ENCODE results near the gene SP140L.

Gene SP140L

GRCh38 chr2:230324503-230324902, 2.5 kb upstream of the SP140L start:
- H3K9ac ChIP-seq (ENCODE audit: low read length), result no peak overlapping the region
- no peak for TF ChIP-seq CTCF (IDR thresholded peaks at IDR 0.05; ENCODE audit: low read length)
- no peak for TF ChIP-seq EZH2 (IDR thresholded peaks at IDR 0.05; ENCODE audit: borderline replicate concordance, low read length)
- H3F3A ChIP-seq (ENCODE audit: insufficient read depth, low read length), result no peaks in the 10 kb centered on the region
- H3K4me2 ChIP-seq (ENCODE audit: low read length), result no peak overlapping the region
- H3K9me3 ChIP-seq (ENCODE audit: low read length), result no peaks in the 10 kb centered on the region
- H3K36me3 ChIP-seq (ENCODE audit: insufficient read depth, low read length), result peaks cover 11% of the 10 kb centered on the region
- H3K27ac ChIP-seq (ENCODE audit: low read depth, low read length, poor library complexity, severe bottlenecking), result no peak overlapping the region
- no peaks in the 10 kb centered on the region for H3K27me3 ChIP-seq (ENCODE audit: insufficient read depth, low read length)
- H4K20me1 ChIP-seq (ENCODE audit: insufficient read depth, low read length), result no peaks in the 10 kb centered on the region
- no peak overlapping the region for H2AFZ ChIP-seq (ENCODE audit: low read length)
- peaks cover 15% of the 10 kb centered on the region for H3K79me2 ChIP-seq (ENCODE audit: insufficient read depth, low read length)
- H3K9me2 ChIP-seq (ENCODE audit: low read depth, low read length), result no peaks in the 10 kb centered on the region
- no peak overlapping the region for H3K4me3 ChIP-seq (ENCODE audit: low read depth, low read length, poor library complexity, severe bottlenecking)
- H3K4me1 ChIP-seq (ENCODE audit: insufficient read depth, low read length, severe bottlenecking), result peaks cover 56% of the 10 kb centered on the region

GRCh38 chr2:230325316-230326243, 1.4 kb upstream of the SP140L start:
- no peak overlapping the region for H3K27ac ChIP-seq (ENCODE audit: low read depth, low read length, poor library complexity, severe bottlenecking)
- no peaks in the 10 kb centered on the region for H3F3A ChIP-seq (ENCODE audit: insufficient read depth, low read length)
- peaks cover 21% of the 10 kb centered on the region for H3K36me3 ChIP-seq (ENCODE audit: insufficient read depth, low read length)
- no peak overlapping the region for H3K9ac ChIP-seq (ENCODE audit: low read length)
- no peaks in the 10 kb centered on the region for H3K27me3 ChIP-seq (ENCODE audit: insufficient read depth, low read length)
- no peaks in the 10 kb centered on the region for H4K20me1 ChIP-seq (ENCODE audit: insufficient read depth, low read length)
- H3K4me2 ChIP-seq (ENCODE audit: low read length), result peak overlapping the region; percentile 7; the same call in 1 of the 2 replicates
- H3K79me2 ChIP-seq (ENCODE audit: insufficient read depth, low read length), result peaks cover 20% of the 10 kb centered on the region
- no peak overlapping the region for H2AFZ ChIP-seq (ENCODE audit: low read length)
- no peak overlapping the region for H3K4me3 ChIP-seq (ENCODE audit: low read depth, low read length, poor library complexity, severe bottlenecking)
- TF ChIP-seq EZH2 (IDR thresholded peaks at IDR 0.05; ENCODE audit: borderline replicate concordance, low read length) (no peak), CTCF (IDR thresholded peaks at IDR 0.05; ENCODE audit: low read length) (no peak)
- no peaks in the 10 kb centered on the region for H3K9me2 ChIP-seq (ENCODE audit: low read depth, low read length)
- no peaks in the 10 kb centered on the region for H3K9me3 ChIP-seq (ENCODE audit: low read length)
- H3K4me1 ChIP-seq (ENCODE audit: insufficient read depth, low read length, severe bottlenecking), result peaks cover 57% of the 10 kb centered on the region

- Histone ChIP-seq H2AFZ (ENCODE audit: low read length) (no peak overlapping the region), H3K27me3 (ENCODE audit: insufficient read depth, low read length) (no peaks in the 10 kb centered on the region), H3K79me2 (ENCODE audit: insufficient read depth, low read length) (peaks cover 21% of the 10 kb centered on the region), H3K9ac (ENCODE audit: low read length) (peak overlapping the region; percentile 64), H3K9me3 (ENCODE audit: low read length) (no peaks in the 10 kb centered on the region), H3K4me3 (ENCODE audit: low read depth, low read length, poor library complexity, severe bottlenecking) (peak overlapping the region; percentile 64), H3K27ac (ENCODE audit: low read depth, low read length, poor library complexity, severe bottlenecking) (peak overlapping the region; percentile 88), H3K9me2 (ENCODE audit: low read depth, low read length) (no peaks in the 10 kb centered on the region), H3F3A (ENCODE audit: insufficient read depth, low read length) (no peaks in the 10 kb centered on the region), H4K20me1 (ENCODE audit: insufficient read depth, low read length) (no peaks in the 10 kb centered on the region), H3K4me1 (ENCODE audit: insufficient read depth, low read length, severe bottlenecking) (peaks cover 57% of the 10 kb centered on the region), H3K36me3 (ENCODE audit: insufficient read depth, low read length) (peaks cover 29% of the 10 kb centered on the region), H3K4me2 (ENCODE audit: low read length) (peak overlapping the region; percentile 75)
- no peak for TF ChIP-seq EZH2 (IDR thresholded peaks at IDR 0.05; ENCODE audit: borderline replicate concordance, low read length)
- no peak for TF ChIP-seq CTCF (IDR thresholded peaks at IDR 0.05; ENCODE audit: low read length)
These were observed 593 bp downstream of the SP140L start for GRCh38 chr2:230327418-230328154.
